Mammary epithelial cell (primary cell): ENCODE measurements around the gene PAK1.
"Not testable (repeated sequence)": the region's sequence is repeated elsewhere in the genome, so short reads cannot be mapped to it uniquely, and the experiment has no call there.

Experiments used
- CTCF ChIP-seq, 2 donors: IDR thresholded peaks in 1 of 2; conservative IDR thresholded peaks in 1 of 2; 2 replicates each; pipeline ENCODE4 v1.5.1; 2011 to 2012; ENCODE audit warnings: inconsistent platforms in 2 of 2, low read length in 2 of 2, mild to moderate bottlenecking in 2 of 2, control low read depth in 1 of 2, low read depth in 1 of 2; ENCODE audit not compliant: insufficient read depth in 1 of 2; ENCODE audit errors: extremely low read depth in 1 of 2
- EZH2 ChIP-seq: IDR thresholded peaks from 2 replicates; pipeline ENCODE4 v1.6.1; 2012; ENCODE audit warnings: low read length, inconsistent platforms, borderline replicate concordance

GRCh38 chr11:77490035-77490434 is 16.1 kb upstream of the PAK1 start:
- TF ChIP-seq EZH2; CTCF (conservative IDR thresholded peaks at IDR 0.05 in 1 of 2, IDR thresholded peaks at IDR 0.05 in 1 of 2; ENCODE audit: extremely low read depth in 1 of 2, insufficient read depth in 1 of 2, low read depth in 1 of 2, low read length in 2 of 2): not testable (repeated sequence)
